CD4-positive, alpha-beta T cell (primary cell): ENCODE data around the gene CARD16. TPM values are rescaled to one million over a fixed set of nuclear protein-coding genes. Genes with fewer than 3 reads are reported as not detected.
A peak's percentile ranks its signal among the peaks of the same experiment; 100 is the strongest.

Source experiments
- ATAC-seq: fragments of 200-7000 bp; cut with Tn5 transposase; one replicate; pipeline ENCODE4 v1.10.0; 2022; ENCODE audit warnings: mild to moderate bottlenecking; ENCODE audit not compliant: poor library complexity
- CTCF ChIA-PET: fragments of 350-600 bp; sonication (Branson Sonifier 250); formaldehyde crosslinking; loops from one replicate; lab custom pipeline; 2021; ENCODE audit warnings: antibody characterized with exemption, inconsistent platforms; lab: Charles Lee
- POLR2A ChIA-PET: fragments of 350-600 bp; sonication (Branson Sonifier 250); formaldehyde crosslinking; loops from one replicate; lab custom pipeline; 2021; ENCODE audit warnings: antibody characterized with exemption, inconsistent platforms; lab: Charles Lee
- DNase-seq, 14 experiments: peaks; one replicate each; pipeline ENCODE4 v3.0.0-alpha.2; 2013 to 2020; ENCODE audit warnings: mixed read lengths in 2 of 14
- H3K27ac ChIP-seq, 2 donors: one replicate each; pipeline versions ENCODE4 v1.5.1 to v1.7.0; 2013; ENCODE audit warnings: low read length in 2 of 2, low read depth in 1 of 2, mild to moderate bottlenecking in 1 of 2
- H3K27me3 ChIP-seq, 2 experiments: 1 replicate in 1 of 2; 2 replicates in 1 of 2; pipeline versions ENCODE4 v1.6.1 to v1.7.0; 2013; ENCODE audit warnings: low read length in 2 of 2, control low read depth in 1 of 2, mild to moderate bottlenecking in 1 of 2, moderate library complexity in 1 of 2; ENCODE audit not compliant: insufficient read depth in 2 of 2, control insufficient read depth in 1 of 2
- H3K36me3 ChIP-seq: one replicate; pipeline ENCODE4 v1.6.1; 2013; ENCODE audit warnings: low read length, control low read depth; ENCODE audit not compliant: insufficient read depth
- H3K4me1 ChIP-seq: one replicate; pipeline ENCODE4 v1.6.1; 2013; ENCODE audit warnings: low read length, control low read depth; ENCODE audit not compliant: insufficient read depth
- H3K4me3 ChIP-seq: one replicate; pipeline ENCODE4 v1.5.1; 2013; ENCODE audit warnings: mild to moderate bottlenecking, low read length, moderate library complexity
- H3K9me3 ChIP-seq, 2 experiments: 1 replicate in 1 of 2; 2 replicates in 1 of 2; pipeline versions ENCODE4 v1.6.1 to v1.7.0; 2013; ENCODE audit warnings: low read length in 2 of 2, mild to moderate bottlenecking in 2 of 2, control low read depth in 1 of 2, moderate library complexity in 1 of 2; ENCODE audit not compliant: control insufficient read depth in 1 of 2, insufficient read depth in 1 of 2
- H3K27ac Mint-ChIP-seq: one replicate; pipeline ENCODE4 v1.8.0; 2020; ENCODE audit warnings: mixed read lengths
- H3K27me3 Mint-ChIP-seq: one replicate; pipeline ENCODE4 v1.8.0; 2021; ENCODE audit warnings: mixed read lengths
- H3K36me3 Mint-ChIP-seq: one replicate; pipeline ENCODE4 v1.8.0; 2021; ENCODE audit warnings: low read depth, mixed read lengths
- H3K4me1 Mint-ChIP-seq: one replicate; pipeline ENCODE4 v1.8.0; 2021; ENCODE audit warnings: low read depth, mixed read lengths
- H3K4me3 Mint-ChIP-seq: one replicate; pipeline ENCODE4 v1.8.0; 2020; ENCODE audit warnings: mild to moderate bottlenecking, mixed read lengths
- H3K9me3 Mint-ChIP-seq: one replicate; pipeline ENCODE4 v1.8.0; 2020; ENCODE audit warnings: mixed read lengths
- intact Hi-C, 2 experiments: fragments of 100-400 bp; cut with DNase I in 1 of 2; cut with micrococcal nuclease in 1 of 2; formaldehyde crosslinking; loops; one replicate each; pipeline versions ENCODE4 v1.15.1 to v1.9.0; 2023 to 2025; cut with DNase I, micrococcal nuclease
- total RNA-seq, 174 experiments: library from RNA in 2 of 174; stranded (reverse) in 2 of 174; gene quantifications; one replicate each; pipeline ENCODE4 v1.2.3 and lab custom pipeline; 2021 to 2026
- TF ChIP-seq, protein P1 (sequence below): fragments of 200-600 bp; IDR thresholded peaks from one replicate; pipeline ENCODE4 v1.8.0; 2022; ENCODE audit warnings: antibody characterized with exemption, mild to moderate bottlenecking

The CARD16 gene
- total RNA-seq, 2 experiments from 2014 or later: 22.4 to 23.6 TPM

GRCh38 chr11:105033343-105033742 is 11.8 kb downstream of the CARD16 start:
- ATAC-seq (peak; percentile 28), DNase-seq (peak in 2 of 14 experiments; percentile 63 to 69)
- Mint-ChIP-seq H3K9me3 (no peaks in the 10 kb centered on the region), H3K36me3 (peaks cover 74% of the 10 kb centered on the region), H3K27me3 (no peaks in the 10 kb centered on the region), H3K4me1 (peaks cover 63% of the 10 kb centered on the region), H3K4me3 (peak overlapping the region; percentile 94), H3K27ac (peak overlapping the region; percentile 88)
- Histone ChIP-seq H3K9me3 (peaks cover 0 to 4% of the 10 kb centered on the region in 2 experiments), H3K27ac (no peak overlapping the region), H3K4me1 (peaks cover 19% of the 10 kb centered on the region), H3K4me3 (peak overlapping the region; percentile 66), H3K27me3 (no peaks in the 10 kb centered on the region), H3K36me3 (peaks cover 33% of the 10 kb centered on the region)
- ChIA-PET POLR2A (interaction anchor here (0.8 to 1.5 kb wide), 3 partner anchors 10 to 328 kb away, joined by 3 to 9 read pairs (median 4); partner anchors contain the start of gene CASP5), CTCF (interaction anchor here (0.9 kb wide), 1 partner anchor 10 kb away, joined by 3 read pairs; no protein-coding TSS in a partner anchor)
- TF ChIP-seq, protein P1, sequence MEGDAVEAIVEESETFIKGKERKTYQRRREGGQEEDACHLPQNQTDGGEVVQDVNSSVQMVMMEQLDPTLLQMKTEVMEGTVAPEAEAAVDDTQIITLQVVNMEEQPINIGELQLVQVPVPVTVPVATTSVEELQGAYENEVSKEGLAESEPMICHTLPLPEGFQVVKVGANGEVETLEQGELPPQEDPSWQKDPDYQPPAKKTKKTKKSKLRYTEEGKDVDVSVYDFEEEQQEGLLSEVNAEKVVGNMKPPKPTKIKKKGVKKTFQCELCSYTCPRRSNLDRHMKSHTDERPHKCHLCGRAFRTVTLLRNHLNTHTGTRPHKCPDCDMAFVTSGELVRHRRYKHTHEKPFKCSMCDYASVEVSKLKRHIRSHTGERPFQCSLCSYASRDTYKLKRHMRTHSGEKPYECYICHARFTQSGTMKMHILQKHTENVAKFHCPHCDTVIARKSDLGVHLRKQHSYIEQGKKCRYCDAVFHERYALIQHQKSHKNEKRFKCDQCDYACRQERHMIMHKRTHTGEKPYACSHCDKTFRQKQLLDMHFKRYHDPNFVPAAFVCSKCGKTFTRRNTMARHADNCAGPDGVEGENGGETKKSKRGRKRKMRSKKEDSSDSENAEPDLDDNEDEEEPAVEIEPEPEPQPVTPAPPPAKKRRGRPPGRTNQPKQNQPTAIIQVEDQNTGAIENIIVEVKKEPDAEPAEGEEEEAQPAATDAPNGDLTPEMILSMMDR: no peak
- intact Hi-C loops: loop anchor here in 1 of 2 experiments (10.0 kb wide), 1 partner anchor 69 kb away; the partner anchor contains the start of gene CASP4

DNA sequence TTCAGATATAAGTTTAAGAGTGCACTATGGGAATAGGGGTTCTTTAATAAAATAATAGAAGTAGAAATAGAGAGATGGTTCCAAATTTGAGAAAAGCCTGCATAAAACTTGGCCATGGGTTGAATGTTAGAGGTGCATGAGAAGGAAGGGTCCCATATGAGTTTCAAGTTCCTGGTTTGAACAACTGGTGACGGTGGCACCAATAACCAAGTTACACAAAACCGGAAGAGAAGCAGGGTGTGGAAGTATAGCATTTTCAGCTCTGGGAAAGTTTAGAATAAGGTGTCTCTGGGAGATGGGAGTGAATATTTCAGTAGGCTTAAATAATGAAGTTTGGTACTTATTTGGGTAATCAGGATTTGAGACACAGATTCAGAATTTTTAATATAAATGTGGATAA is 12.6 kb downstream of the CARD16 start:
- peaks cover 42% of the 10 kb centered on the region for H3K36me3 ChIP-seq
- H3K9me3 ChIP-seq: no peaks in the 10 kb centered on the region
- H3K4me1 ChIP-seq: peaks cover 19% of the 10 kb centered on the region
- H3K27ac ChIP-seq: no peak overlapping the region
- TF ChIP-seq, protein P1: no peak
- Mint-ChIP-seq H3K4me1 (peaks cover 69% of the 10 kb centered on the region), H3K36me3 (peaks cover 72% of the 10 kb centered on the region), H3K9me3 (no peaks in the 10 kb centered on the region), H3K27ac (peak overlapping the region; percentile 88), H3K27me3 (no peaks in the 10 kb centered on the region), H3K4me3 (peak overlapping the region; percentile 94)
- intact Hi-C loops: loop anchor here in 1 of 2 experiments (10.0 kb wide), 1 partner anchor 68 kb away; the partner anchor contains the start of gene CASP4
- ChIA-PET POLR2A (interaction anchor here (1.5 kb wide), 1 partner anchor 11 kb away, joined by 9 read pairs; no protein-coding TSS in a partner anchor), CTCF (no interaction called here)
- peak in 3 of 14 experiments; percentile 26 to 53 (median 49) for DNase-seq
- peak overlapping the region; percentile 66 for H3K4me3 ChIP-seq
- no peak for ATAC-seq
- no peaks in the 10 kb centered on the region for H3K27me3 ChIP-seq

GRCh38 chr11:105027678-105028077 is 17.5 kb downstream of the CARD16 start:
- intact Hi-C loops: no loop called here
- Histone ChIP-seq H3K27me3 (no peaks in the 10 kb centered on the region), H3K36me3 (peaks cover 57% of the 10 kb centered on the region), H3K27ac (no peak overlapping the region), H3K4me1 (peaks cover 8% of the 10 kb centered on the region), H3K9me3 (no peaks in the 10 kb centered on the region), H3K4me3 (no peak overlapping the region)
- no peaks in the 10 kb centered on the region for H3K27me3 Mint-ChIP-seq
- H3K9me3 Mint-ChIP-seq: no peaks in the 10 kb centered on the region
- H3K36me3 Mint-ChIP-seq: peaks cover 81% of the 10 kb centered on the region
- peak overlapping the region; percentile 35 for H3K27ac Mint-ChIP-seq
- ATAC-seq (no peak), DNase-seq (no peak)
- ChIA-PET POLR2A (no interaction called here), CTCF (no interaction called here)
- no peak overlapping the region for H3K4me3 Mint-ChIP-seq
- peaks cover 54% of the 10 kb centered on the region for H3K4me1 Mint-ChIP-seq
- TF ChIP-seq, protein P1: no peak
